BLaER1 (cell line): Measurements from ENCODE around the gene XRCC6.
"Not testable (repeated sequence)": the region's sequence is repeated elsewhere in the genome, so short reads cannot be mapped to it uniquely, and the experiment has no call there.

Experiments
- H3K27ac ChIP-seq: shearing (Covaris generic); formaldehyde crosslinking; 2 replicates; pipeline ENCODE4 v1.8.1; 2022
- H3K27me3 ChIP-seq: shearing (Covaris generic); formaldehyde crosslinking; 2 replicates; pipeline ENCODE4 v1.8.1; 2022
- H3K36me3 ChIP-seq: shearing (Covaris generic); formaldehyde crosslinking; 2 replicates; pipeline ENCODE4 v1.8.1; 2022
- H3K4me1 ChIP-seq: shearing (Covaris generic); formaldehyde crosslinking; 2 replicates; pipeline ENCODE4 v1.8.1; 2022
- H3K4me2 ChIP-seq: shearing (Covaris generic); formaldehyde crosslinking; 2 replicates; pipeline ENCODE4 v1.8.1; 2022
- H3K4me3 ChIP-seq: shearing (Covaris generic); formaldehyde crosslinking; 2 replicates; pipeline ENCODE4 v1.8.1; 2022
- H3K9ac ChIP-seq: shearing (Covaris generic); formaldehyde crosslinking; 2 replicates; pipeline ENCODE4 v1.8.1; 2022
- H3K9me3 ChIP-seq: shearing (Covaris generic); formaldehyde crosslinking; 2 replicates; pipeline ENCODE4 v1.8.1; 2022
- H4K20me1 ChIP-seq: shearing (Covaris generic); formaldehyde crosslinking; 2 replicates; pipeline ENCODE4 v1.8.1; 2022
- Cebpa-rat ChIP-seq: shearing (Covaris generic); IDR thresholded peaks from 2 replicates; pipeline ENCODE4 v1.8.1; 2022

The XRCC6 gene

GRCh38 chr22:41659941-41660340 is 38.8 kb downstream of the XRCC6 start:
- H3K4me2 ChIP-seq = no peak overlapping the region
- no peak overlapping the region for H3K27ac ChIP-seq
- no peak for TF ChIP-seq Cebpa-rat
- peaks cover 68% of the 10 kb centered on the region for H4K20me1 ChIP-seq
- no peaks in the 10 kb centered on the region; the same call in 1 of the 2 replicates for H3K27me3 ChIP-seq
- H3K36me3 ChIP-seq = peaks cover 100% of the 10 kb centered on the region
- no peak overlapping the region for H3K9ac ChIP-seq
- no peaks in the 10 kb centered on the region for H3K9me3 ChIP-seq
- no peak overlapping the region for H3K4me3 ChIP-seq
- H3K4me1 ChIP-seq = no peaks in the 10 kb centered on the region

GRCh38 chr22:41660416-41660815 is 39.3 kb downstream of the XRCC6 start:
- Histone ChIP-seq H3K9me3 (no peaks in the 10 kb centered on the region), H3K4me2 (no peak overlapping the region), H3K4me3 (no peak overlapping the region), H3K4me1 (no peaks in the 10 kb centered on the region), H3K27me3 (no peaks in the 10 kb centered on the region; the same call in 1 of the 2 replicates), H3K27ac (no peak overlapping the region), H3K36me3 (peaks cover 100% of the 10 kb centered on the region), H4K20me1 (peaks cover 64% of the 10 kb centered on the region), H3K9ac (no peak overlapping the region)
- no peak for TF ChIP-seq Cebpa-rat

- no peak for TF ChIP-seq Cebpa-rat
- Histone ChIP-seq H3K4me3 (no peak overlapping the region), H3K36me3 (peaks cover 96% of the 10 kb centered on the region)
Observed at GRCh38 chr22:41661088-41661487, 40.0 kb downstream of the XRCC6 start.

GRCh38 chr22:41661713-41662112 is 40.6 kb downstream of the XRCC6 start:
- Histone ChIP-seq H3K4me2 (no peak overlapping the region), H3K36me3 (peaks cover 90% of the 10 kb centered on the region), H3K4me1 (0 out of 2 replicates have a peak, but pooled peaks cover 4% of the 10 kb centered on the region), H3K27ac (no peak overlapping the region), H4K20me1 (peaks cover 51% of the 10 kb centered on the region), H3K4me3 (no peak overlapping the region), H3K9me3 (no peaks in the 10 kb centered on the region), H3K27me3 (no peaks in the 10 kb centered on the region; the same call in 1 of the 2 replicates), H3K9ac (no peak overlapping the region)
- TF ChIP-seq Cebpa-rat = no peak

More at GRCh38 chr22:41661088-41661487, 40.0 kb downstream of the XRCC6 start:
- Histone ChIP-seq H3K9ac (no peak overlapping the region), H3K9me3 (no peaks in the 10 kb centered on the region), H3K4me1 (0 out of 2 replicates have a peak, but pooled peaks cover under 1% of the 10 kb centered on the region), H3K27me3 (no peaks in the 10 kb centered on the region; the same call in 1 of the 2 replicates), H3K4me2 (no peak overlapping the region), H3K27ac (no peak overlapping the region), H4K20me1 (peaks cover 57% of the 10 kb centered on the region)

- not testable (repeated sequence) for H3K4me2 ChIP-seq, H3K4me3 ChIP-seq, H3K9me3 ChIP-seq, H3K27me3 ChIP-seq, H3K9ac ChIP-seq, H3K27ac ChIP-seq
- Histone ChIP-seq H3K36me3 (peaks cover 71% of the 10 kb centered on the region), H4K20me1 (peaks cover 38% of the 10 kb centered on the region), H3K4me1 (peaks cover 22% of the 10 kb centered on the region)
Observed at GRCh38 chr22:41663594-41663993, 42.5 kb downstream of the XRCC6 start.

GRCh38 chr22:41664490-41664889 is 43.4 kb downstream of the XRCC6 start:
- no peak for TF ChIP-seq Cebpa-rat
- H3K9me3 ChIP-seq = no peaks in the 10 kb centered on the region
- H3K27ac ChIP-seq = no peak overlapping the region
- H3K4me3 ChIP-seq = no peak overlapping the region
- H3K9ac ChIP-seq = no peak overlapping the region
- H3K36me3 ChIP-seq = peaks cover 69% of the 10 kb centered on the region
- peaks cover 31% of the 10 kb centered on the region for H4K20me1 ChIP-seq
- H3K4me1 ChIP-seq = peaks cover 22% of the 10 kb centered on the region
- no peak overlapping the region for H3K4me2 ChIP-seq
- no peaks in the 10 kb centered on the region; the same call in 1 of the 2 replicates for H3K27me3 ChIP-seq

GRCh38 chr22:41664951-41665350 is 43.9 kb downstream of the XRCC6 start:
- Histone ChIP-seq H4K20me1 (peaks cover 26% of the 10 kb centered on the region), H3K36me3 (peaks cover 68% of the 10 kb centered on the region), H3K27me3 (no peaks in the 10 kb centered on the region; the same call in 1 of the 2 replicates), H3K9ac (no peak overlapping the region), H3K9me3 (no peaks in the 10 kb centered on the region), H3K4me2 (no peak overlapping the region), H3K4me1 (peaks cover 22% of the 10 kb centered on the region), H3K27ac (no peak overlapping the region), H3K4me3 (no peak overlapping the region)
- no peak for TF ChIP-seq Cebpa-rat

GRCh38 chr22:41668971-41669911 is 48.1 kb downstream of the XRCC6 start:
- Histone ChIP-seq H3K27ac (no peak overlapping the region), H3K4me2 (no peak overlapping the region)

GRCh38 chr22:41672096-41672495 is 51.0 kb downstream of the XRCC6 start:
- H3K27me3 ChIP-seq, H3K9ac ChIP-seq, H3K9me3 ChIP-seq, H3K4me2 ChIP-seq, H3K27ac ChIP-seq, H3K4me3 ChIP-seq: not testable (repeated sequence)
- peaks cover 26% of the 10 kb centered on the region for H3K4me1 ChIP-seq
- peaks cover 48% of the 10 kb centered on the region for H4K20me1 ChIP-seq
- H3K36me3 ChIP-seq = peaks cover 72% of the 10 kb centered on the region

More at GRCh38 chr22:41668971-41669911, 48.1 kb downstream of the XRCC6 start:
- Histone ChIP-seq H3K9me3 (no peaks in the 10 kb centered on the region), H3K4me1 (peaks cover 22% of the 10 kb centered on the region), H3K4me3 (no peak overlapping the region), H3K36me3 (peaks cover 63% of the 10 kb centered on the region), H4K20me1 (peaks cover 19% of the 10 kb centered on the region), H3K27me3 (no peaks in the 10 kb centered on the region), H3K9ac (no peak overlapping the region)
- no peak for TF ChIP-seq Cebpa-rat

- Histone ChIP-seq H3K27ac (no peak overlapping the region), H4K20me1 (peaks cover 56% of the 10 kb centered on the region), H3K4me2 (no peak overlapping the region), H3K36me3 (peaks cover 81% of the 10 kb centered on the region), H3K9ac (no peak overlapping the region), H3K4me1 (peaks cover 20% of the 10 kb centered on the region), H3K27me3 (no peaks in the 10 kb centered on the region), H3K4me3 (no peak overlapping the region), H3K9me3 (no peaks in the 10 kb centered on the region)
- no peak for TF ChIP-seq Cebpa-rat
Observed at GRCh38 chr22:41672780-41673509, 51.9 kb downstream of the XRCC6 start.
